ENCODE data around the gene SLC11A1. TPM values are rescaled to one million over a fixed set of nuclear protein-coding genes. Genes with fewer than 3 reads are reported as not detected.

Gene SLC11A1
- total RNA-seq, 1 experiment from 2014 or later, result 0.44 TPM

DNA sequence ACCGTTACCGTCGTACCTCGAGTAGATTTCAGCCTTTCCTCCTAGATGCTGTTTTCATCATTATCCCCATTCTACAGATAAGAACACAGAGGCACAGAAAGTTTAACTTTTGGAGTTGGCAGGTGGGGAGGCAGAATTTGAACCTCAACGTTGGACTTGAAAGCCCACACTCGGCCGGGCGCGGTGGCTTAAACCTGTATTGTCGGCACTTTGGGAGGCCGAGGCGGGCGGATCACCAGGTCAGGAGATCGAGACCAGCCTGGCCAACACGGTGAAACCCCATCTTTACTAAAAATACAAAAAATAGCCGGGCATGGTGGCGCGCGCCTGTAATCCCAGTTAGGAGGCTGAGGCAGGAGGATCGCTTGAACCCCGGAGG, 13.9 kb upstream of the SLC11A1 start:
- Histone ChIP-seq H3K4me1 (replicated peaks; ENCODE audit: insufficient read depth) (no peaks in the 10 kb centered on the region; the same call in 1 of the 2 replicates), H2AFZ (peak overlapping the region; percentile 84), H4K20me1 (ENCODE audit: insufficient read depth) (no peaks in the 10 kb centered on the region), H3K9me2 (ENCODE audit: insufficient read depth) (no peaks in the 10 kb centered on the region), H3K36me3 (ENCODE audit: low read depth) (no peaks in the 10 kb centered on the region), H3K79me2 (ENCODE audit: low read depth) (no peaks in the 10 kb centered on the region), H3K9me3 (ENCODE audit: insufficient read depth, low read depth) (no peaks in the 10 kb centered on the region), H3K4me2 (peak overlapping the region; percentile 79), H3K27ac (0 out of 2 replicates have a peak overlapping the region, but pooled peaks have one; percentile 51), H3K4me3 (peak overlapping the region; percentile 62), H3K27me3 (ENCODE audit: insufficient read depth, low read depth) (no peaks in the 10 kb centered on the region), H3F3A (ENCODE audit: insufficient read depth, low read depth) (peaks cover 11% of the 10 kb centered on the region)
- no peak for DNase-seq
- ChIA-PET POLR2A (ENCODE audit: unreplicated experiment) (no interaction called here), CTCF (interaction anchor here (1.0 kb wide), 1 partner anchor 12 kb away, joined by 3 read pairs; the partner anchor contains the start of gene CATIP)
- TF ChIP-seq, protein P1, sequence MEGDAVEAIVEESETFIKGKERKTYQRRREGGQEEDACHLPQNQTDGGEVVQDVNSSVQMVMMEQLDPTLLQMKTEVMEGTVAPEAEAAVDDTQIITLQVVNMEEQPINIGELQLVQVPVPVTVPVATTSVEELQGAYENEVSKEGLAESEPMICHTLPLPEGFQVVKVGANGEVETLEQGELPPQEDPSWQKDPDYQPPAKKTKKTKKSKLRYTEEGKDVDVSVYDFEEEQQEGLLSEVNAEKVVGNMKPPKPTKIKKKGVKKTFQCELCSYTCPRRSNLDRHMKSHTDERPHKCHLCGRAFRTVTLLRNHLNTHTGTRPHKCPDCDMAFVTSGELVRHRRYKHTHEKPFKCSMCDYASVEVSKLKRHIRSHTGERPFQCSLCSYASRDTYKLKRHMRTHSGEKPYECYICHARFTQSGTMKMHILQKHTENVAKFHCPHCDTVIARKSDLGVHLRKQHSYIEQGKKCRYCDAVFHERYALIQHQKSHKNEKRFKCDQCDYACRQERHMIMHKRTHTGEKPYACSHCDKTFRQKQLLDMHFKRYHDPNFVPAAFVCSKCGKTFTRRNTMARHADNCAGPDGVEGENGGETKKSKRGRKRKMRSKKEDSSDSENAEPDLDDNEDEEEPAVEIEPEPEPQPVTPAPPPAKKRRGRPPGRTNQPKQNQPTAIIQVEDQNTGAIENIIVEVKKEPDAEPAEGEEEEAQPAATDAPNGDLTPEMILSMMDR (conservative IDR thresholded peaks at IDR 0.05), result no peak
- TF ChIP-seq EZH2 (IDR thresholded peaks at IDR 0.05; ENCODE audit: low read depth), result no peak
- intact Hi-C loops (cut with micrococcal nuclease; ENCODE audit: unreplicated experiment), result no loop called here
- TSS peak; percentile 94 for BruUV-seq (replicated peaks)

DNA sequence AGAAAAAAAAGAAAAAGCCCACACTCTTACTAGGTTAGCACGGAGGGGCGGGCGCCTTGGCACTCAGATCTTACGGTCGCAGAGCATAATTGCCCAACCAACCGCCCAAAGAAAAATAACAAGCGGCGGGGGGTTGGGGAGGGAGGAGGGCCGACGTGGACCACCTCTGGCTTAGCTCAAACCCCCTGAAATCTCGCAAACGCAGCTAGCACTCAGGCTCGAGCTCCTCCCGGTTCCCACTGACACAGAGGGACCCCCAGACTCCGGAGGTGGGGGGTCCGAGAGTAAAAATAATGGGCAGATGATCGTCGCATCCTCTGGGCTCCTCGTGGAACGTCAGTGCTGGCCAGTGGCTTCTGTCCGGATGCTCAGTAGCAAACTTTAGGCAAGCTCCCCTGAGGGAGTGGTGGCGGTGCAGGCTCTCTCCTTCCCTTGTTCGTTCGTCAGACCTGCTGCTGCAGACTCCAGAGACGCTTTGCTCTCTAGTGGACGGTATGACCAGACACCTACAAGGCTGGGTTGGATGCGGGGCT, 13.4 kb upstream of the SLC11A1 start:
- Histone ChIP-seq H3K27me3 (ENCODE audit: insufficient read depth, low read depth) (no peaks in the 10 kb centered on the region), H3K4me3 (no peak overlapping the region), H4K20me1 (ENCODE audit: insufficient read depth) (no peaks in the 10 kb centered on the region), H3K4me1 (replicated peaks; ENCODE audit: insufficient read depth) (no peaks in the 10 kb centered on the region; the same call in 1 of the 2 replicates), H3K79me2 (ENCODE audit: low read depth) (no peaks in the 10 kb centered on the region), H3K36me3 (ENCODE audit: low read depth) (no peaks in the 10 kb centered on the region), H3K27ac (no peak overlapping the region), H3F3A (ENCODE audit: insufficient read depth, low read depth) (peaks cover 11% of the 10 kb centered on the region), H2AFZ (no peak overlapping the region), H3K9me2 (ENCODE audit: insufficient read depth) (no peaks in the 10 kb centered on the region), H3K9me3 (ENCODE audit: insufficient read depth, low read depth) (no peaks in the 10 kb centered on the region), H3K4me2 (no peak overlapping the region)
- intact Hi-C loops (cut with micrococcal nuclease; ENCODE audit: unreplicated experiment), result no loop called here
- TF ChIP-seq, protein P1 (conservative IDR thresholded peaks at IDR 0.05), result no peak
- TF ChIP-seq EZH2 (IDR thresholded peaks at IDR 0.05; ENCODE audit: low read depth), result no peak
- POLR2A ChIA-PET (ENCODE audit: unreplicated experiment), result interaction anchor here (0.6 kb wide), 1 partner anchor 528 kb away, joined by 4 read pairs; no protein-coding TSS in a partner anchor
- no peak for DNase-seq
- BruUV-seq (replicated peaks), result no TSS peak
- CTCF ChIA-PET, result no interaction called here

DNA sequence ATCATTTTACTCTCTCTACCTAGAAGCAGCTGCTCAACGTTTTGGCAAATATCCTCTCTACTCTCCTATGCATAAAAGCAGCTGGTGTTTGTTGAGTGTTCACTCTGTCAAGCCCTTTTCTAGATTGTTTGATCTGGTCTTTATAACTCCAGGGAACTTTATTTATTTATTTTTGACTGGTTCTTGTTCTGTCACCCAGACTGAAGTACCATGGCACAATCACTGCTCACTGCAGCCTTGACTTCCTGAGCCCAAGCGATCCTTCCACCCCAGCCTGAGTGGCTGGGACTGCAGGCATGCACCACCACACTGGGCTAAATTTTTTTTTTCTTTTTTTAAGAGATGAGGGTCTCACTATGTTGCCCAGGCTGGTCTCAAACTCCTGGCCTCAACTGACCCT, 12.7 kb upstream of the SLC11A1 start:
- H3K79me2 ChIP-seq (ENCODE audit: low read depth), result no peaks in the 10 kb centered on the region
- no TSS peak for BruUV-seq (replicated peaks)
- peaks cover 11% of the 10 kb centered on the region for H3F3A ChIP-seq (ENCODE audit: insufficient read depth, low read depth)
- no peaks in the 10 kb centered on the region for H3K9me3 ChIP-seq (ENCODE audit: insufficient read depth, low read depth)
- H3K27ac ChIP-seq, result no peak overlapping the region
- no peaks in the 10 kb centered on the region for H4K20me1 ChIP-seq (ENCODE audit: insufficient read depth)
- no peaks in the 10 kb centered on the region for H3K36me3 ChIP-seq (ENCODE audit: low read depth)
- H3K4me3 ChIP-seq, result no peak overlapping the region
- POLR2A ChIA-PET (ENCODE audit: unreplicated experiment), result interaction anchor here (0.5 to 0.6 kb wide), 2 partner anchors 57 to 528 kb away, joined by 3 to 4 read pairs; no protein-coding TSS in a partner anchor
- no peak overlapping the region for H2AFZ ChIP-seq
- intact Hi-C loops (cut with micrococcal nuclease; ENCODE audit: unreplicated experiment), result no loop called here
- no peak overlapping the region for H3K4me2 ChIP-seq
- CTCF ChIA-PET, result no interaction called here
- no peaks in the 10 kb centered on the region for H3K27me3 ChIP-seq (ENCODE audit: insufficient read depth, low read depth)
- H3K4me1 ChIP-seq (replicated peaks; ENCODE audit: insufficient read depth), result no peaks in the 10 kb centered on the region; the same call in 1 of the 2 replicates
- TF ChIP-seq, protein P1 (conservative IDR thresholded peaks at IDR 0.05), result no peak
- no peak for DNase-seq
- no peaks in the 10 kb centered on the region for H3K9me2 ChIP-seq (ENCODE audit: insufficient read depth)
